ENCODE results near the gene SMAD6. TPM values are rescaled to one million over a fixed set of nuclear protein-coding genes. Genes with fewer than 3 reads are reported as not detected.

SMAD6 gene
- total and polyA plus RNA-seq, 10 of the 15 experiments (the other 5 are each of a cell fraction or from before 2014, with no cell fraction given), result under 0.01 to 0.10 (median 0.03) TPM; not detected in 7

GRCh38 chr15:66752078-66752477 lies 50.0 kb downstream of the SMAD6 start (continued):
- TF ChIP-seq E4F1 (IDR thresholded peaks at IDR 0.05; ENCODE audit: borderline replicate concordance, partially characterized antibody) (no peak), FOS (IDR thresholded peaks at IDR 0.05; ENCODE audit: borderline replicate concordance, extremely low read depth, insufficient read length) (no peak), RAD21 (IDR thresholded peaks at IDR 0.05; ENCODE audit: insufficient read depth, low read depth, low read length) (no peak), CREM (IDR thresholded peaks at IDR 0.05; ENCODE audit: low read depth) (no peak), KLF5 (IDR thresholded peaks at IDR 0.05; ENCODE audit: partially characterized antibody) (no peak), BCL3 (IDR thresholded peaks at IDR 0.05; ENCODE audit: borderline replicate concordance, insufficient read depth, low read depth, low read length, poor library complexity, severe bottlenecking) (no peak), ZNF622 (IDR thresholded peaks at IDR 0.05) (no peak), CEBPB (IDR thresholded peaks at IDR 0.05; ENCODE audit: borderline replicate concordance in 1 of 2, low read depth in 2 of 2, low read length in 2 of 2) (no peak), NFYB (IDR thresholded peaks at IDR 0.05; ENCODE audit: insufficient read depth, low read depth, low read length) (no peak)

Measured in GM12878 (cell line).